GM21367 (cell line): ENCODE data around the gene RAB30.
"Not testable (repeated sequence)": the region's sequence is repeated elsewhere in the genome, so short reads cannot be mapped to it uniquely, and the experiment has no call there.

ENCODE experiments used
- ATAC-seq: cut with Tn5 transposase; IDR thresholded peaks from one replicate; pipeline ENCODE4 v1.9.1; 2021; ENCODE audit not compliant: unreplicated experiment

RAB30 gene

DNA sequence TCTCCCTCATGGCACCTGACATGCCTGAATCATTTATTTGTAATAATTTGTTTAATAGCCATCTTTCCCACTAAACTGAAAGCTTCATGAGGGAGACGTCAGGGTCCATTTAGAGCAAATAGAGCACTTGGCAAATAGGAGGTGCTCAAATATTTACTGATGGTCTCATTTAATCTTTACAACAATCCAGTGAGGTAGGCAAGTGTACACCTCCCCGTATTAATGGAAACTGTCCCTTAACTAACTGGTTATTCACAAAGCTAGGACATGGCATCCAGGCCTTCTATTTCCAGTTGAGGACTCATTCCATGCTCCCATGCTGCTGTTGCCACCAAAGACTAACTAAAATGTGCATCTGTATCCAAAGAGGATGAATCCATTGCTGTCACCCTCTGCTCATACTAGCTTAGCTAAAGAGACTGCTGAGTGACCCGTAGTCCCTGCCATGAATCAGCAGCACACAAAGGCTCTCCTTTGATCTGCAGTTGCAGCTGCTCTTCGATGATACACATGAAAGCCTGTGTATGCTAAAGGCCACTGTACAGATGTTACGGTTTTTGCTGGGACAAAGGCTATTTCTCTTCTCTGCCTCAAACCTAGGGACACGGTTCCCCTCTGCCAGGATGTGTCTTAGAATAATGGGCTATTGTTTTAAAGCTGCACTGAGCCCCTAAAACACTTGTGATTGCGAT lies 82.6 kb downstream of the RAB30 start:
- no peak for ATAC-seq

DNA sequence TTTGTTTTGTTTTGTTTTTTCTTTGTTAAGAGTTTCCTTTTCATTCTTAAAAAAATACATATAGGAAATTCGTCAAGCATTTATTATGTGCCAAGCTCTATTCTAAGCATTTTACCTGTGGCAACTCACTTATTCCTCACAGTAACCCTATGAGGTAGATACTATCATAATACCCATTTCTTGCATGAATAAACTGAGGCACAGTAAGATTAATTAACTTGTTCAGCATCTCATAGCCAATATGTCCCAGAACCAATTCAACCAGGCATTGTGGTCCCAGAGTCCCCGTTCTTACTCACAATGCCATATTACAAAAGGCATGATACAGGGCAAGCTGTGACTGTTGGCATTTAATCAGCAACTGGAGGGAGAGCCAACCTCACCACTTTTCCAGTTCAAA lies 83.7 kb downstream of the RAB30 start:
- no peak for ATAC-seq

DNA sequence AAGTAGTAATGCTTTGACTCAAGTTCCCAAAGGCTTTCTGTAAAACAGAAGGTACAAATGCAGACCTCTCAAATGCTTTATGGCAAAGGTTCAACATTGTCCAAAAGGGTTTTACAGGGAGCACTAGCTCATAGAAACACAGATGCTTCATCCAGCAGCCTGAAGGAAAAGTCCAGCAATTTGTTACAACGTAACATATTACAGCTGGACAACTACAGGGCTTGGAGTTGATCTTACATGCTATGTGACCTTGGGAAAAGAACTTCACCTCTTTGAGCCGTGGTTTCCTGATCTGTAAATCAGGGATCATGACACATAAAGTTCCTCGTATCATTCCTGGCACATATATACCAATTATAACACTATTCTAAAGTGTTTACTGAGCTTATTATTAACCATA lies 85.3 kb downstream of the RAB30 start:
- ATAC-seq = no peak

DNA sequence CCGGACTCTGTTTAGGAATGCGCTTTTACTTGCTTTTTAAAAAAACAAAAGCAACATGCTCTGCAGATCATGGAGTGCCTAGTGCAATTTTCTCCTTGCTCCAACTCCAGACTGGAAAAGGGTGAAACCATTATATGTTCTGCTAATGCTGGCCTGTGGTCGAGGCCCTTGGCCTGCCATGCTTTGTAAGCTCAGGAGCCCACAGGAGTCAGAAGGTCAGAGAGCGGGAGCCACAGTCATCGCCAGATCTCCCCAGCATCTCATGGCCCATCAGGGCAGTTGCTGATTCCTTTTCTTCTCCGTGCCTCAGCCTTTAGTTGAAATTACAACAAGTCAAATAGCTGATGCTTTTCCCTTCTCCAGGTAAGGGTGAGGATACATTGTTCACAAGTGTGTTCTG lies 89.8 kb downstream of the RAB30 start:
- no peak for ATAC-seq

DNA sequence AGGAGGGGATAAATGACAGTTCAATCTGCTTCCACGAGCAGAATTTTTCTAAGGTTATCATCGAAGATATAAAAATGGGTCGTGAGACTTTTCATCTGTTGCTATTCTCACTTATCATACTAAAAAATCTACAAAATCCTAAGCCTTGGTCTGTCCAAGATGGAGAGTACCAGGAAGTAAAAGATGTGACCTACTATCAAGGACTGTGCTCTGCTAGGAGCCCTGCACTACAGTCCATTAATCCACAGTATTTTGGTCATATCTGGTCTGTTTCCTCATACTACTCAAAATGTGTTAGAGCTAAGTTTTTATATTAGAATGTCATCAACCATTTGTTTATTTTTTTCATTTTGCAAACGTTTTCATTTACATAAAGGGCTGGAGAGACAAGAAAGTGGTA lies 90.8 kb downstream of the RAB30 start:
- ATAC-seq = no peak

DNA sequence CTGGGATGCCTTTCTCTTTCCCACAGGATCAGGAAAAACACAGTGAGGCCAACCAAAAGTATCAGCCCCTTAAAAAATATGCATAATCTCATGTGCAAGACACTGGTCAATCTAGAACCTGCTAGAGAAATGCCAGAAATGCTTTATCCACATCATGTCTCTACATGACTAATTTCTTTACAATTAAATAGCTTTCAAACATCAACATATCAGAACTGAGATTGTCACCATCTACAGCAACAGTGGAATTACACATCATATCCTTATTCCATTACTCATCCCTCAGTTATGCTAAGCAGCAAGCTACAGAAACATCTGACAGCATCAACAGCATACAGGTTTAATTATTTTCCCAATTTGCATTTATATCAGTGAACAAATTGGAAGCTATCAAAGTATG lies 91.4 kb downstream of the RAB30 start:
- ATAC-seq = no peak

DNA sequence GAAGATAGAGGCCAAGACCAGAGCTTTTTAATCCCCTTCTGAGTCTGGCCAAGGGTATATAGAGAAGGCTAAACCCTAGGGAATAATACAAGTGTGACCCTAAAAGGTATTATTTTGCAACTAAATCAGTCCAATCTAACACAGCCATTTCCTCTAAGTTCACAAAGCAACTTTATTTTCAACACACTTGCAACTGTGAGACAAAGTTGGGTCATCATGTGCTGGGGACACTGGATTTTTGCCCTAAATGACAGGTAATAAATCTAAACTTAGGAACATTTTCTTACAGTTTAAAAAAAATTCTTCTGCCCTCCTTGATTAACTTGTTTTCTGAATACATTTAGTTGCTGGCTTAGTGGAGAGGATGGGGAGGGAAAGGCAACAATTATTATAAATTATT lies 91.9 kb downstream of the RAB30 start:
- no peak for ATAC-seq

DNA sequence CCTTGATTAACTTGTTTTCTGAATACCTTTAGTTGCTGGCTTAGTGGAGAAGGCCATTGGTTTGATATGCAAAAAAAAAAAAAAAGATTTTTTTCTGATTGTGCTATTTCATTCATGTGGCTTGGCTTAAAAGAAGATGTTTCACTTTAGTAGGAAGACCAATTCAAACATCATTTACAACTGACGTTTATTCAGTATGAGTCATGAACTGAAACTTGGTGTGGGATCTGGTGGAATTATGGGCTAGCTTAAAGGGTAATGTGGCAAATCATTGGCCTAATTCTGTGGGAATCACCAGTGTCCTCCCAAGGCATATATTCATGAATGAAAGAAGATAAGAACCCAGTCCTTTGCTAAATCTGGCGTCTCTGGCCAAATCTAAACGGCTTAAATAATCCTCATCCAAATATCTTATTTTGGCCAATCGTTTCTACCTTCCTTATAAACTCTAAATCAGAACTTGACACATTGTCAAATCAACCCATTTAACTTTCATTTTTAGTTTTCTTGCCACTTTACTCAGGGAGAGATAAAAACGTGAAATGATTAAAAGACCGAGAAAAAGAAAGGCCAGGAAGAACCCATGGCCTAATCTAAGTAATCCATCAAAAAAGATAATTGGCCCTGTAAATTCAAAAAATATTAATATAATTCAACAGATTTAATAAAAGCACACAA lies 93.1 kb downstream of the RAB30 start:
- ATAC-seq = no peak

DNA sequence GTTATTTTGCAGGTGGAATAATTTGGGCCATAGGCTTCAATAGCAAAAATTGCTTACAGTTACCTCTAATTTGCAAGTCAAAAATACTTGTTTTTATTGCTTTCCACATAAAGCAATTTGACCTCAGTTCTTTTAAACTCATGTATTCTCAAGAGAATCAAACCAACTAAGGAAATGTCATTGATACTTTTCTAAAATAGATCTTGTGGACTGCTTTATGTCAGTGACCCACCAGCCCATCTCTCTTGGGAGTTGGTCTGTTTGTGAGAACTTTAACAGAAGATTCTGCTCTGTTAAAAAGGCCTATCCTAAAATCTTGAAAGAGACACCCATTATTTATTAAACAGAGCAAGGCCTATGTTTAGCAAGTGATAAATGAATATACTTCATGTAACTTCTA lies 94.9 kb downstream of the RAB30 start:
- ATAC-seq = no peak

DNA sequence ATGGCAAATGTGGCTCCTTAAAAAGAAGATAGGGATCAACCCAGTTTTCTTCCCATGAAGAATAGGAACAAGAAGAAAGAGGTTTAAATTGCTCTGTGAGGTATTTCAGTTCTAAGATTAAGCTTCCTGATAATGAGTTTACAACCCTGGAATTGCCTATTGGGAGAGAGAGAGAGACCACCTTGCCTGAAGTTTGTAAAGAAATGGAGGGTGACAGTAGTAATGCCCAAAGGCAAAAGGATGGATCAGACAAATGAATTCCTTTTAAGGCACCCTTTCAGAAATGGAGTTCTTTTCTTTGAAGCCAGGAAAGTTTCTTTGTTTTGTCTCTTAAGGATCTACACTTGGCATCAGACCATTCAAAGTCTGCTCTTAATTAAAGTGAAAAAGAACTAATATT lies 95.8 kb downstream of the RAB30 start:
- no peak for ATAC-seq

DNA sequence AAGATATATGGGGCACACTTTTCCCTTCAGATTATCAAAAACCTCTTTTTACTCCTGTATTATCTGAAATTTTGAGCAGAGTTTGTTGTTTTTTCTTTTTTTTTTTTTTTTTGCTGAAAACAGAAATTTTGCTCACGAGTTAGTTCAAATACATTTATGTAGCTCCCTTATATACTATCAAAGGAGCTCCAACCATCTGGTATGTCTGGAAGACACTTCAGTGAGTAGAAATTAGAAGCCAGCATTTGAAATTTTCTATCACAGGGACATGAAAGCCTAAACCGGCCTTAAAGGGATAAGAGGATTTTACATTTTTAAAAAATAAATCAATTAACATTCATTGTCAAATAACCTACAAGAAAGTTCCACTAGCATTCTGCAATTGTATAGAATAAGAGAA lies 96.8 kb downstream of the RAB30 start:
- ATAC-seq = no peak

DNA sequence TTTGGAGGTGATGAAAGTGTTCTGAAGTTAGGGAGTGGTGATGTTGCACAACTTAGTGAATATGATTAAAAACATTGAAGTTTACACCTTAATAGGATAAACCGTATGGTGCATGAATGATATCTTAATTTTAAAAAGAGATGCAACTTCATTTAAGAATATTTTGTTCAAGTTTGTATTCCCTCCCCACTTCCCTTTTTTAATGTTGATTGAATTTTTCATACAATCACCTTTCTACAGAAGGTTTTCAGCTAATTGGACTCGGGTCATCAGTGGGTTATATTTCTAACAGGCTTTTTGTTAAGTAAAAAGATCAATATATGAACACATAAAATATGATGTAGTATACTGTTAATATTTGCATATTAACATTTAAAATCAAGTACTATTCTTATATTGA lies 97.6 kb downstream of the RAB30 start:
- no peak for ATAC-seq

DNA sequence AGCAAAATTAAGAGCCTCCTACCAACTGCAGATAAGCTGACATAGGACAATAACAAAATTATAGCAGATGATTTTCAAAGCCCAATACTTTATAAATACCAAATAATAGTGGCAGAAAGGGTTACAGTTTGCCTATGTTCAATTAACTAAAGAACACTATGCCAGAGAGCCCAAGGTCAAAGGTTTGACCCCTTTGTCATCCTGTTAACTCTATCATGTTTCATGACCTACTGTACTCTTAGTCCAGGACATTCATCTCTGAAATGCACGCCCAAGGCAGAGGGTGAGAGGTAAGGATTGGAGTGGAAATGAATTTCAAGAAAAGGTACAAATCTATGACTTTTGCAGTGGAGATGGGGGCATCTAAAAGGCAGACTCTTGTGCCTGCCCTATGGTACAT lies 99.6 kb downstream of the RAB30 start:
- no peak for ATAC-seq

DNA sequence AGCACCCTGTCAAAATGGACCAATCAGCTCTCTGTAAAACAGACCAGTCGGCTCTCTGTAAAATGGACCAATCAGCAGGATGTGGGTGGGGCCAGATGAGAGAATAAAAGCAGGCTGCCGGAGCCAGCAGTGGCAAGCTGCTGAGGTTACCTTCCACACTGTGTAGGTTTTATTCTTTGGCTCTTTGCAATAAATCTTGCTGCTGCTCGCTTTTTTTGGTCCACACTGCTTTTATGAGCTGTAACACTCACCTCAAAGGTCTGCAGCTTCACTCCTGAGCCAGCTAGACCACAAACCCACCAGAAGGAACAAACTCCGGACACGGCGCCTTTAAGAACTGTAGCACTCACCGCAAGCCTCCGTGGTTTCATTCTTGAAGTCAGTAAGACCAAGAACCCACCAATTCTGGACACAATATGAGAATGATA lies 100.2 kb downstream of the RAB30 start:
- ATAC-seq = not testable (repeated sequence)

DNA sequence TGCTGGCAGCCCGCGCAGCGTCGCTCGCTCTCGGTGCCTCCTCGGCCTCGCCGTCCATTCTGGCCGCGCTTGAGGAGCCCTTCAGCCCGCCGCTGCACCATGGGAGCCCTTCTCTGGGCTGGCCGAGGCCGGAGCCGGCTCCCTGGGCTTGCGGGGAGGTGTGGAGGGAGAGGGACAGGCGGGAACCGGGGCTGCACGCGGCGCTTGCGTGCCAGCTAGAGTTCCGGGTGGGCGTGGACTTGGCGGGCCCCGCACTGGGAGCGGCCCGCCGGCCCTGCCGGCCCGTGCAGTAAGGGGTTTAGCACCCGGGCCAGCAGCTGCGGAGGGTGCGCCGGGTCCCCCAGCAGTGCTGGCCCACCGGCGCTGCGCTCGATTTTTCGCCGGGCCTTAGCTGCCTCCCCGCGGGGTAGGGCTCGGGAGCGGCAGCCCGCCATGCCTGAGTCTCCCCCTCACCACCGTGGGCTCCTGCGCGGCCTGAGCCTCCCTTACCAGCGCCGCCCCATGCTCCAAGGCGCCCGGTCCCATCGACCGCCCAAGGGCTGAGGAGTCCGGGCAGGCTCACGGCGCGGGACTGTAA lies 101.1 kb downstream of the RAB30 start:
- ATAC-seq = not testable (repeated sequence)

DNA sequence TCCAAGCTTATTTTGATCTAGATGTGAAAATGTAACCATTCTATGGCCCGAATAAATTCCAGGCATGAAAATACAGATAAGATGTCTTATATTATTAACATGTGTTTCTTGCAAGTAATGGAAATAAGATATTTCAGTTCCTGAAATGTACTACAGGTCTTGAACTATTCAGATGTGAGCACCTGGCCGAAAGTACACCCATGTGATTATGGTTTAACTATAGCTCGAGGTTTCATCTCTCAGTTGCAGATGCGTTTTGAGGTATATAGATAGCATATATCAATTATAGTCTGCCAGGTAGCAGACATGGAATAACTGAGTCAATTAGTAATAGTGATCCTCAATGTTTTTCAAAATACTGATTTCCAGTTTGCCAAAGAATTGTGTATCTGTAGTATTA lies 101.9 kb downstream of the RAB30 start:
- ATAC-seq = peak; percentile 97

DNA sequence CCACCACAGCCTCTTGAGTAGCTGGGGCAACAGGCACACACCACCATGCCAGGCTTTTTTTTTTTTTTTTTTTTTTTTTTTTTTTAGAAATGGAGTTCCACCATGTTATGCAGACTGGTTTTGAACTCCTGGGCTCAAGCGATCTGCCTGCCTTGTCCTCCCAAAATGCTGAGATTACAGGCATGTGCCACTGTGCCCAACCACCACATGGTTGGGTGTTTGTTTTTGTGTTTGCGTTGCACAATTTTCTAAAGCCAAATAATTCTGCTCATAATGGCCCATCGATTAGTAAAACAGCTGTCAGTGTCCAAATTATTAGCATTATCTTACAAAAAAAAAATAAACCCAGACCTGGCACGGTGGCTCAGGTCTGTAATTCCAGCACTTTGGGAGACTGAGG lies 104.3 kb downstream of the RAB30 start:
- ATAC-seq = no peak

DNA sequence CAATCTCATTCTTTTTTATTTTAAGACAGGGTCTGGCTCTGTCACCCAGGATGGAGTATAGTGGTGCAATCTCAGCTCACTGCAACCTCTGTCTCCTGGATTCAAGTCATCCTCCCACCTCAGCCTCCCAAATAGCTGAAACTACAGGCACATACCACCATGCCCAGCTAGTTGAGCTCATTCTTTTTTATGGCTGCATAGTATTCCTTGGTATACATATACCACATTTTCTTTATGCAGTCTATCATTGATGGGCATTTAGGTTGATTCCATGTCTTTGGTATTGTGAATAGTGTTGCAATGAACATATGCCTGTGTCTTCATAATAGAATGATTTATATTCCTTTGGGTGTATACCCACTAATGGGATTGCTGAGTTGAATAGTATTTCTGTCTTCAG lies 109.7 kb downstream of the RAB30 start:
- not testable (repeated sequence) for ATAC-seq

DNA sequence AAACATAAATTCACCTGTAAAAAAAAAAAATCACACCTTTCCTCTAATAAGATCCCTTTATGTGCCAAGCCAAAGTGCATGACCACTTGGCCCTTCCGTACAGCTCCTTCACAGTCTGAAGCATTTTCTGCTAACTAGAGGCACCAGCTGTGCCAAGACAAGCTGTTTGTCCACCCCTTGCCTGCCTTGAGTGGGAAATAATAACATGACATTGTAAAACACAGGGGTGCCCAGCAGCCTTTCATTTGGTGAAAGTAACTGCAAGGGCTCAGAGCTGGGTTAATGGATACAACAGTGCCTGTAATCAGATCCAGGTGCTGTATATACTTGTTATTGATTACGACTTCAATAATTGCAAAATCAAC lies 110.9 kb downstream of the RAB30 start:
- ATAC-seq = peak; percentile 11

DNA sequence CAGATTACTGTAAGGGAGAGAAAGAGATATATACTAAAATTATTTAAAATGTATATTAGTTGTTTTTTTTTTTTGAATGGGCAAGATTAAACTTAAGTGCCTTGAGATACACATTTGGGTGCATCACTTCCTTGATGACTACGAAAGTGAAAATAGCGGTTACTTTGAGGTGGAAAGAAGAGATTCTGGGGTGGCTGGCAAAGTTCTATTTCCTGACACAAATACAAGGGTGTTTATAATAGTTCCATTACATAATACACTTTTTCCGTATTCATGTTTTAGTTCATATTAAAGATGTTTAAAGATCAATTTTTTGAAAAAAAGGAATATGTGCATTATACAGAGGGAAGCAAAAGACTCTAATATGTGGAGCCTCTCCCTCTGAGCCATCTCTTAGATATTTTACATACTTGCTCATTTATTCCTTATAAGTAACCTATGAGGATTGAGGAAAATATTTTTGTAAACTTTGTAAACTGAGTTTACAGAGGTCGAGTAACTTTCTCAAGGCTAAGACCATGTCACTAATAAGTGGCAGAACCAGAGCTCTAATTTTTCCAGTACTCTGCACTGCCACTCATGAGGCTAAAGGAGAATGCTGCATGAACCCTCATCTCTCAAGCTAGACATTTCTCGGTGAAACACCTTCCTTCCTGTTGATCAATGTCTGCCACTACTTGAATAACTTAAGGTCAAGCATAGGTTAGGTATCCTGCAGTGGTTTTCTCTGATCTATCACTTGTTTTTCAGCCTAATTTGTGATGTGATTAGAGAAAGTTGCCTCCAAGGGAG lies 111.5 kb downstream of the RAB30 start:
- peak; percentile 87 for ATAC-seq

DNA sequence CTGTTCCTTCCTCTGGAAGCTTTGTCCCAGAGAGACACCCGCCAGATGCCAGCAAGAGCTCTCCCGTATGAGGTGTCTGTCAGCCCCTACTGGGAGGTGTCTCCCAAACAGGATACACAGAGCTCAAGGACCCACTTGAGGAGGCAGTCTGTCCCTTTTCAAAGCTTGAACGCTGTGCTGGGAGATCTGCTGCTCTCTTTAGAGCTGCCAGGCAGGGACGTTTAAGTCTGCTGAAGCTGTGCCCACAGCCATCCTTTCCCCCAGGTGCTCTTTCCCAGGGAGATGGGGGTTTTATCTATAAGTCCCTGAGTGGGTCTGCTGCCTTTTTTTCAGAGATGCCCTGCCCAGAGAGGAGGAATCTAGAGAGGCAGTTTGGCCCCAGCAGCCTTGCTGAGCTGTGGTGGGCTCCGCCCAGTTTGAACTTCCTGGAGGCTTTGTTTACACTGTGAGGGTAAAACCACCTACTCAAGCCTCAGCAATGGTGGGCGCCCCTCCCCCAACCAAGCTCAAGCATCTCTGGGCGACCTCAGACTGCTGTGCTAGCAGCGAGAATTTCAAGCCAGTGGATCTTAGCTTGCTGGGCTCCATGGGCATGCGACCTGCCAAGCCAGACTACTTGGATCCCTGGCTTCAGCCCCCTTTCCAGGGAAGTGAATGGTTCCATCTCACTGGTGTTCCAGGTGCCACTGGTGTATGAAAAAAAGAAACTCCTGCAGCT lies 115.8 kb downstream of the RAB30 start:
- not testable (repeated sequence) for ATAC-seq
